Thoracic aorta (tissue), 2 donors: ENCODE results near the gene FXR2. TPM values are rescaled to one million over a fixed set of nuclear protein-coding genes. Genes with fewer than 3 reads are reported as not detected.

Experiments
- ATAC-seq: fragments of 150-250 bp; one replicate; pipeline ENCODE4 v1.8.0; 2017; ENCODE audit warnings: low read depth; ENCODE audit not compliant: insufficient number of reproducible peaks, low FRiP score
- DNase-seq: peaks from one replicate; pipeline ENCODE4 v3.0.0-alpha.2; 2020; ENCODE audit warnings: low spot score
- H3K27ac ChIP-seq, 2 donors: fragments of 200-600 bp; sonication (generic); 1 replicate in 1 of 2; 2 replicates in 1 of 2; pipeline ENCODE4 v1.5.1; 2016; ENCODE audit warnings: mild to moderate bottlenecking in 2 of 2, moderate library complexity in 2 of 2
- H3K27me3 ChIP-seq: fragments of 200-600 bp; sonication (generic); replicated peaks from 2 replicates; pipeline ENCODE4 v1.6.0; 2016; ENCODE audit warnings: mild to moderate bottlenecking; ENCODE audit not compliant: insufficient read depth
- H3K36me3 ChIP-seq: fragments of 200-600 bp; sonication (generic); one replicate; pipeline ENCODE4 v1.5.1; 2016
- H3K4me1 ChIP-seq, 2 donors: fragments of 200-600 bp; sonication (generic); 1 replicate in 1 of 2; 2 replicates in 1 of 2; pipeline versions ENCODE4 v1.5.1 to v1.6.0; 2016; ENCODE audit warnings: low read depth in 2 of 2, mild to moderate bottlenecking in 1 of 2; ENCODE audit not compliant: control insufficient read depth in 1 of 2
- H3K4me3 ChIP-seq: fragments of 200-600 bp; sonication (generic); 2 replicates; pipeline ENCODE4 v1.5.1; 2016; ENCODE audit warnings: mild to moderate bottlenecking
- H3K9me3 ChIP-seq: fragments of 200-600 bp; sonication (generic); 2 replicates; pipeline ENCODE4 v1.5.1; 2016
- CTCF ChIP-seq: fragments of 200-600 bp; sonication (generic); IDR thresholded peaks from one replicate; pipeline ENCODE4 v1.5.1; 2019; ENCODE audit warnings: antibody characterized with exemption
- total RNA-seq, 2 donors: library from RNA; depleted of rRNA; stranded (reverse); fragments of >200 nt; gene quantifications; one replicate each; pipeline versions ENCODE4 v1.1.0 to v1.2.3, GENCODE V29; 2016

FXR2 gene
- total RNA-seq, 2 donors from 2014 or later = 42.8 to 53.9 TPM

- Histone ChIP-seq H3K4me3 (no peak overlapping the region), H3K27ac (no peak overlapping the region), H3K27me3 (peaks cover 26% of the 10 kb centered on the region), H3K36me3 (no peaks in the 10 kb centered on the region), H3K4me1 (peaks cover 14 to 22% of the 10 kb centered on the region in 2 donors), H3K9me3 (no peaks in the 10 kb centered on the region)
- DNase-seq (no peak), ATAC-seq (no peak)
- no peak for TF ChIP-seq CTCF
These were observed 38.0 kb upstream of the FXR2 start for GRCh38 chr17:7652388-7653356.

- Histone ChIP-seq H3K36me3 (no peaks in the 10 kb centered on the region), H3K4me3 (peak overlapping the region; percentile 63), H3K27ac (peak overlapping the region in 1 of 2 donors; percentile 12), H3K4me1 (peaks cover 14 to 22% of the 10 kb centered on the region in 2 donors), H3K27me3 (peaks cover 26% of the 10 kb centered on the region), H3K9me3 (no peaks in the 10 kb centered on the region)
- TF ChIP-seq CTCF = no peak
- ATAC-seq (no peak), DNase-seq (no peak)
These were observed 37.1 kb upstream of the FXR2 start for GRCh38 chr17:7651665-7652387.

- TF ChIP-seq CTCF = no peak
- Histone ChIP-seq H3K9me3 (no peaks in the 10 kb centered on the region), H3K36me3 (no peaks in the 10 kb centered on the region), H3K4me1 (peaks cover 14 to 22% of the 10 kb centered on the region in 2 donors), H3K4me3 (peak overlapping the region; percentile 63), H3K27ac (peak overlapping the region in 1 of 2 donors; percentile 12), H3K27me3 (peaks cover 26% of the 10 kb centered on the region)
- DNase-seq = no peak
- ATAC-seq = no peak
These were observed 36.5 kb upstream of the FXR2 start for GRCh38 chr17:7651097-7651664.

- Histone ChIP-seq H3K9me3 (no peaks in the 10 kb centered on the region), H3K36me3 (no peaks in the 10 kb centered on the region), H3K4me3 (peak within 1 kb of the TSS; percentile 63), H3K27me3 (peaks cover 26% of the 10 kb centered on the region), H3K4me1 (peaks cover 14 to 22% of the 10 kb centered on the region in 2 donors), H3K27ac (peak within 1 kb of the TSS in 1 of 2 donors; percentile 12)
- no peak for ATAC-seq
- no peak for TF ChIP-seq CTCF
- DNase-seq = no peak
These were observed 35.9 kb upstream of the FXR2 start, which contains the start of gene ATP1B2 for GRCh38 chr17:7650509-7651096. Gene ATP1B2 (plus strand): TSS chr17:7650926. CDS start chr17:7651519, 593 bp downstream.
